LNCaP clone FGC (cell line): ENCODE results near the gene SLC34A3.

Experiments used
- DNase-seq: peaks from one replicate; pipeline ENCODE4 v3.0.0-alpha.2; 2011; ENCODE audit warnings: low read depth
- H3K4me3 ChIP-seq: 2 replicates; pipeline ENCODE4 v1.5.1; 2011; ENCODE audit warnings: mild to moderate bottlenecking, low read depth, low read length, control low read depth
- TF ChIP-seq, protein P1 (sequence below): IDR thresholded peaks from 2 replicates; pipeline ENCODE4 v1.5.1; 2012; ENCODE audit warnings: mild to moderate bottlenecking; ENCODE audit not compliant: control insufficient read depth, insufficient read depth; ENCODE audit errors: extremely low read depth

SLC34A3 gene

DNA sequence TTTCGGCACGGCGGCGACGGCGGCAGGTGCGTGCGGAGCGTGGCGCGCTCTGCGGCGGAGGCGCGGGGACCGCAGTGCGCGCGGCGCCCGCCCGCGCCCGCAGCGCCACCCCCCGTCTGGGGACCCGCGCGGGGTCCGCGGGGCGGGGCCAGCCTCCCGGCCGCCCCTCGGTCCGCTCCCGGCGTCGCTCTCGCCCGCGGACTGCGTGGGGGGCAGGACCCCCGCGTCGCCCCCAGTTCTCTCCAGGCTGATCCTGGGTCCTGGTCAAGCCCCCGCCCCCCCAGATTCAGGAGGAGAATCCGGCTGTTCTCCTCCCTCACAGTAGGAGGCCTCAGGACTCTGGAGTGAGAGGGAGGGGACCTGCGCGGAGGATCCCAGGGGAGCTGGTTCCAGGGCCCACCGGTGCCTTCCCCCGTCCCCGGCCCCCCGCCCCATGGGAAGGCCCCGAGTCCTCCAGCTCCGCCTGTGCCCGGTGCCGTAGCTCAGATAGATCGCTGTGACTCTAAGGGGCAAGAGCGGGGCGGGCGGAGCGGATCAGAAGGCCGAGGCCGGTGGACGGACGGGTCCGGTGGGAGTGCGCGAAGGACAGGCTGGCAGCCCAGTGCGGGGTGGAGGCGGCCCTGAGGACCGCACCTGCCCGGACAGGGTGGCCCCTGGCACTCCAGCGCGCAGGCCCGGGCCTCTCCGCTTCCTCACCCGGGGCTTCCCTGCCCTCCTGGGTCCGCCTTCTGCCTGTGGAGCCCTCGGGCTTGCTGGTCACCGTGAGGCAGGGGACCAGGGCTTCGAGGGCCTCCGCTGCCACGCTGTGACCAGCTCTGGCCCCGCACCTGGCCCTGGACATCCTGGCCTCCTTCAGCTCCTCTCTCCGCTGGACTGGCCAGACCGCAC lies 8.3 kb upstream of the SLC34A3 start, which contains the start of gene RNF208:
Gene RNF208, minus strand, starts transcription at position 51 of the 888 bp plus-strand sequence. CDS start 1,028 bp downstream, outside the sequence.
- TF ChIP-seq, protein P1, sequence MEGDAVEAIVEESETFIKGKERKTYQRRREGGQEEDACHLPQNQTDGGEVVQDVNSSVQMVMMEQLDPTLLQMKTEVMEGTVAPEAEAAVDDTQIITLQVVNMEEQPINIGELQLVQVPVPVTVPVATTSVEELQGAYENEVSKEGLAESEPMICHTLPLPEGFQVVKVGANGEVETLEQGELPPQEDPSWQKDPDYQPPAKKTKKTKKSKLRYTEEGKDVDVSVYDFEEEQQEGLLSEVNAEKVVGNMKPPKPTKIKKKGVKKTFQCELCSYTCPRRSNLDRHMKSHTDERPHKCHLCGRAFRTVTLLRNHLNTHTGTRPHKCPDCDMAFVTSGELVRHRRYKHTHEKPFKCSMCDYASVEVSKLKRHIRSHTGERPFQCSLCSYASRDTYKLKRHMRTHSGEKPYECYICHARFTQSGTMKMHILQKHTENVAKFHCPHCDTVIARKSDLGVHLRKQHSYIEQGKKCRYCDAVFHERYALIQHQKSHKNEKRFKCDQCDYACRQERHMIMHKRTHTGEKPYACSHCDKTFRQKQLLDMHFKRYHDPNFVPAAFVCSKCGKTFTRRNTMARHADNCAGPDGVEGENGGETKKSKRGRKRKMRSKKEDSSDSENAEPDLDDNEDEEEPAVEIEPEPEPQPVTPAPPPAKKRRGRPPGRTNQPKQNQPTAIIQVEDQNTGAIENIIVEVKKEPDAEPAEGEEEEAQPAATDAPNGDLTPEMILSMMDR = no peak
- H3K4me3 ChIP-seq = peak within 1 kb of the TSS; percentile 58
- no peak for DNase-seq

DNA sequence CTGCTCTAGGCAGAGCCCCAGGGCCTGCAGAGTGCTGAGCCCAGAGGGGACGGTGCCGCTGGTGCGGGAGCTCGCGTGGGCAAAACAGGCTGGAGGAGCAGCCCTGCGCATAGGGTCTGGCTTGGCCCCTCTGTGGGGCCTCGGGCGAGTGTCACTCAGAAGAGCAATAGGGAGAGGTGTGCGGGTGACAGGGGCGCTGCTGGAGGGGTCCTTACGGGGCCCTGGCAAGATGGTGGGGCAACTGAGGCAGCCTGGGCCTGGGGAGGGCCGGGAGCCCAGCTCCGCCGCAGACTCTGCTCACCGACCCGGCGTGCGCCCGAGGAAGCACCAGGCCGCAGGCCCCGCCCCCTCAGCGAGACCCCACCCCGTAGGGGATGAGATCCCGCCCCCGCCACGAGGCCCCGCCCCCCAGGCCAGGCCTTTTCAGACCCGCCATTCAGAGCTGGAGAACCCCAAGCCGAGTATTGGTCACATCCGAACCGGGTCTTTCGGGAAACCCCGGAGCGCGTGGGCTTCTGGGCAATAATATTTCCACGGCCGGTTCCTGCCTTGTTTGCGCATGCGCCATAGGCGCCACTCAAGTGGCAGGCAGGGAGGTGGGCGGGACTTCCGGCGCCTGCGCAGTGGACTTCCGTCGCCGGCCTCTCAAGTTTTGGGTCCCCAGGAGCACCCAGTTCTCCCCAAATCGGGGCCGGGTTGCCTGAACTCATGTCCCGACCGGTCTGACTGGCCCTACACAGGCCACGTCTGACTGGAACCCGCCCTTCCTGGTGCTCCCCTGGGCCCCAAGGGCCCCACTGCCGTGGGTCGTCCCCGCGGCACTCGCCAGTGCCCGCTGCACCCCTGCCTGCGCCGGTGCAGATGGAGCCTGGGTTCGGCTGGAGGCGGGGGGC lies 7.4 kb upstream of the SLC34A3 start:
- DNase-seq = peak; percentile 94
- peak overlapping the region; percentile 58 for H3K4me3 ChIP-seq
- TF ChIP-seq, protein P1 = no peak

DNA sequence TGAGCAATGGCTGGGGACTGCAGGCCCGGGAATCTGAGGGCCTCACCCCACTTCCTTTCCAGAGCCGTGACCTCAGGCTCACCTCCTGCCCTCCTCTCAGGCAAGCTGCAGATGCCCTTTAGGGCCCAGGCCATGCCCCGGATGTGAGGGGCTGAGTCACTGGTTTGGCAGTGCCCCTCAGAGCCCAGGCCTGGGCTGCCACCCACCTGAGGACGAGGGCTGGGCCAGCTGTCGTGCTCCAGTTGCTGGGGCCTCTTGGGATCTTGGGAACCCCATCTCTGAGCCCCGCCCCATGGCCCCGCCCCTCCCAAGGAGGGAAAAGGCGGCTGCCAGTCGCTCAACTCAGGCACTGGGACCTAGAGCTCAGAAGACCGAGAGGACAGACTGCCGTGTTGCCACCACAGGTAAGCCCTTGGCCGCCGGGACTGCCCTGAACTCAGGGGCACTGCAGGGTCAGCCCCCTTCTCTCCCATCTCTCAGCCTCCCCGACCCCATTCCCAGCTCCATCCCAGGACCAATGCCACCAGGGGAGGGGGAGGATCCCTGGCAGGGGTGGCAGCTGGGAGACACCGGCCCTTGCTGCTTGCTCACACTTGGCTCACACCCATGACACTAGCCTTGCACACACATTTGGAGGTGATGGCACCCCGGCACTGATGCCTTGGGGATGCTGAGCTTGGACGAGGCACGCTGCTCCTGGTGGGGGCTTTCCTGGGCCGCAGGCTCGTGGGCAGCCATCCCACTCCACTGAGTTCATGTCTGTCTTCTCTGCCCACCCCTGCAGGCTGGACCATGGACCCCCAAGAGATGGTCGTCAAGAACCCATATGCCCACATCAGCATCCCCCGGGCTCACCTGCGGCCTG lies 5.6 kb upstream of the SLC34A3 start, which contains the start of gene CYSRT1:
Gene CYSRT1, plus strand, starts transcription at position 345 of the 865 bp plus-strand sequence. Its CDS starts 448 bp downstream, at position 793.
- DNase-seq = no peak
- TF ChIP-seq, protein P1 = no peak
- H3K4me3 ChIP-seq = peak within 1 kb of the TSS; percentile 58

DNA sequence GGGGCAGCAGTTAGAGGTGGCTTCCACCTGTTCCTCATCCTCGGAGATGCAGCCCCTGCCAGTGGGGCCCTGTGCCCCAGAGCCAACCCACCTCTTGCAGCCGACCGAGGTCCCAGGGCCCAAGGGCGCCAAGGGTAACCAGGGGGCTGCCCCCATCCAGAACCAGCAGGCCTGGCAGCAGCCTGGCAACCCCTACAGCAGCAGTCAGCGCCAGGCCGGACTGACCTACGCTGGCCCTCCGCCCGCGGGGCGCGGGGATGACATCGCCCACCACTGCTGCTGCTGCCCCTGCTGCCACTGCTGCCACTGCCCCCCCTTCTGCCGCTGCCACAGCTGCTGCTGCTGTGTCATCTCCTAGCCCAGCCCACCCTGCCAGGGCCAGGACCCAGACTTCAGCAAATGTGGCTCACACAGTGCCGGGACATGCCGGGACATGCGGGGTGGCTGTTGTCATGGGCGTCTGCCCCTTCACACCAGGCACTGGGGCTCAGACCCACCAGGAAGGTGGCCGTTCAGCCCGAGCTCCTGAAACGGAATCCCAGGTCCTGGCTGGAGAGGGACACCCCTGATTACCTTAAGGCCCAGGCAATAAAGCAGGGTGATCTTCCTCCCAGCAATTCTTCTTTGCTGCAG lies 4.9 kb upstream of the SLC34A3 start:
- DNase-seq = no peak
- TF ChIP-seq, protein P1 = no peak
- no peak overlapping the region for H3K4me3 ChIP-seq

DNA sequence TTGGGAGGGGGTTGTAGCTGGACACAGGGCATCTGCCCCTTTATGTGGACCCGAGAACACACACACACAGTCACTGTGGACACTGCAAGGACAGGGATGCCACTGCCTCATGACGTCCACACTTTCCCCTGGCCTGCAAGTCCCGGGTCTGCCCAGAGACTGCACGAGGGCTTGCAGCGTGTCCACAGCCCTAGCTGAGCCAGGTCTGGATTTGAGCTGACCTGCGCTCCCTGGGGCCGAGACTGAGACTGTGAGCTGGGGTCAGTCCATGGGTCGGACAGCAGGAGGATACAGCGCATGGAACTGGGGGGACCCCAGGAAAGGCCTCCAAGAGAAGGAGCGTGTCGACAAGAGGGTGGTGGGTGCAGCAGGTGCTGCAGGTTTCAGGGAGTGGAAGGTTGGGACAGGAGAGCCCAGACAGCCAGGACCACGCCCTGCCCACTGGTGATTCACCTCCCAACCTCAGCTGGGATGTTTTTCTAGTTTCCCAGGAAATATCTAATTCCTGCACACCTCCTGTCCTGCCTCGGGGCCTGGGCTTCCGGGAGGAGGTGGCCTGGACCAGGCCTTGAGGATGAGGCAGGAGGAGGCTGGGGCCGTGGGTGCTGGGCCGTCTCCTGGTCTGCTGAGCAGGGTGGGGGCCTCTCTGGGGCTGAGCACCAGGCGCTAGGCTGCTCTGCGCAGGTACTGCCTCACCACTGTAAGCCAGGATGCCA lies 4.2 kb upstream of the SLC34A3 start:
- H3K4me3 ChIP-seq = peak overlapping the region; percentile 34; the same call in 1 of the 2 replicates
- DNase-seq = no peak
- TF ChIP-seq, protein P1 = no peak
